ENCODE data around the gene GNAI1.

GNAI1 gene

GRCh38 chr7:80210400-80210799 is 75.8 kb downstream of the GNAI1 start:
- no peak for DNase-seq (ENCODE audit: low spot score)
- no peak for TF ChIP-seq CTCF (IDR thresholded peaks at IDR 0.05; ENCODE audit: extremely low read depth, missing control alignments)

GRCh38 chr7:80213814-80214213 is 79.2 kb downstream of the GNAI1 start:
- no peak for DNase-seq (ENCODE audit: low spot score)
- TF ChIP-seq CTCF (IDR thresholded peaks at IDR 0.05; ENCODE audit: extremely low read depth, missing control alignments) = no peak

GRCh38 chr7:80215734-80216133 is 81.1 kb downstream of the GNAI1 start:
- TF ChIP-seq CTCF (IDR thresholded peaks at IDR 0.05; ENCODE audit: extremely low read depth, missing control alignments) = no peak
- DNase-seq (ENCODE audit: low spot score) = no peak

GRCh38 chr7:80216996-80217842 is 82.6 kb downstream of the GNAI1 start:
- no peak for TF ChIP-seq CTCF (IDR thresholded peaks at IDR 0.05; ENCODE audit: extremely low read depth, missing control alignments)
- no peak for DNase-seq (ENCODE audit: low spot score)

GRCh38 chr7:80218723-80219122 is 84.1 kb downstream of the GNAI1 start:
- TF ChIP-seq CTCF (IDR thresholded peaks at IDR 0.05; ENCODE audit: extremely low read depth, missing control alignments) = no peak
- DNase-seq (ENCODE audit: low spot score) = no peak

- no peak for DNase-seq (ENCODE audit: low spot score)
- TF ChIP-seq CTCF (IDR thresholded peaks at IDR 0.05; ENCODE audit: extremely low read depth, missing control alignments) = no peak
Observed at GRCh38 chr7:80220022-80220634, 85.5 kb downstream of the GNAI1 start.

GRCh38 chr7:80224415-80224814 is 89.8 kb downstream of the GNAI1 start:
- TF ChIP-seq CTCF (IDR thresholded peaks at IDR 0.05; ENCODE audit: extremely low read depth, missing control alignments) = no peak
- no peak for DNase-seq (ENCODE audit: low spot score)

All from GM20000 (cell line).